ENCODE results near the gene MGARP.

DNA sequence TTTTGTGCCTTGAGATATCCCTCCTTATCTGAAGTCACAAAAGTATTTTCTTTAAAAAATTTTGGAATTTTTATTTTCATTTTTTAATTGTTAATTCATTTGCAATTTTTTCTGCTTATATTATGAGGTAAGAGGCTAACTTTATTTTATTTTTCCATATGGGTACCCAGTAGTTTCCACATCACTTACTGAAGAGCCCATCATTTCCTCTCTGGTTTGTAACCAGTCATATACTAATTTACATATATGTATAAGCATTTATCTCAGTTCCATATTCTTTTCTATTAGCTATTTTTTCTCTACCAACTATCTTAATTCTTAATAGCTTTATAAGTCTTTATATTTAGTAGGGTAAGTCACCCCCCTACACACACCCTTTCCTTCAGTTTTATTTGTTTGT lies 27.0 kb downstream of the MGARP start:
- TF ChIP-seq, protein P1, sequence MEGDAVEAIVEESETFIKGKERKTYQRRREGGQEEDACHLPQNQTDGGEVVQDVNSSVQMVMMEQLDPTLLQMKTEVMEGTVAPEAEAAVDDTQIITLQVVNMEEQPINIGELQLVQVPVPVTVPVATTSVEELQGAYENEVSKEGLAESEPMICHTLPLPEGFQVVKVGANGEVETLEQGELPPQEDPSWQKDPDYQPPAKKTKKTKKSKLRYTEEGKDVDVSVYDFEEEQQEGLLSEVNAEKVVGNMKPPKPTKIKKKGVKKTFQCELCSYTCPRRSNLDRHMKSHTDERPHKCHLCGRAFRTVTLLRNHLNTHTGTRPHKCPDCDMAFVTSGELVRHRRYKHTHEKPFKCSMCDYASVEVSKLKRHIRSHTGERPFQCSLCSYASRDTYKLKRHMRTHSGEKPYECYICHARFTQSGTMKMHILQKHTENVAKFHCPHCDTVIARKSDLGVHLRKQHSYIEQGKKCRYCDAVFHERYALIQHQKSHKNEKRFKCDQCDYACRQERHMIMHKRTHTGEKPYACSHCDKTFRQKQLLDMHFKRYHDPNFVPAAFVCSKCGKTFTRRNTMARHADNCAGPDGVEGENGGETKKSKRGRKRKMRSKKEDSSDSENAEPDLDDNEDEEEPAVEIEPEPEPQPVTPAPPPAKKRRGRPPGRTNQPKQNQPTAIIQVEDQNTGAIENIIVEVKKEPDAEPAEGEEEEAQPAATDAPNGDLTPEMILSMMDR (IDR thresholded peaks at IDR 0.05): no peak
- no peak for TF ChIP-seq ZFX (IDR thresholded peaks at IDR 0.05; ENCODE audit: borderline replicate concordance)

Measured in 22Rv1 (cell line).